ENCODE measurements around the gene SCAF4. TPM values are rescaled to one million over a fixed set of nuclear protein-coding genes. Genes with fewer than 3 reads are reported as not detected.

Gene SCAF4
- total RNA-seq, 1 donor from 2014 or later = 36.6 TPM

- intact Hi-C loops (cut with DNase I) = no loop called here
- DNase-seq (ENCODE audit: low spot score) (no peak), ATAC-seq (no peak)
Measured at GRCh38 chr21:31720330-31720729, 11.6 kb downstream of the SCAF4 start.

GRCh38 chr21:31716106-31716505 lies 15.8 kb downstream of the SCAF4 start:
- ATAC-seq (no peak), DNase-seq (ENCODE audit: low spot score) (no peak)
- intact Hi-C loops (cut with DNase I) = no loop called here

DNA sequence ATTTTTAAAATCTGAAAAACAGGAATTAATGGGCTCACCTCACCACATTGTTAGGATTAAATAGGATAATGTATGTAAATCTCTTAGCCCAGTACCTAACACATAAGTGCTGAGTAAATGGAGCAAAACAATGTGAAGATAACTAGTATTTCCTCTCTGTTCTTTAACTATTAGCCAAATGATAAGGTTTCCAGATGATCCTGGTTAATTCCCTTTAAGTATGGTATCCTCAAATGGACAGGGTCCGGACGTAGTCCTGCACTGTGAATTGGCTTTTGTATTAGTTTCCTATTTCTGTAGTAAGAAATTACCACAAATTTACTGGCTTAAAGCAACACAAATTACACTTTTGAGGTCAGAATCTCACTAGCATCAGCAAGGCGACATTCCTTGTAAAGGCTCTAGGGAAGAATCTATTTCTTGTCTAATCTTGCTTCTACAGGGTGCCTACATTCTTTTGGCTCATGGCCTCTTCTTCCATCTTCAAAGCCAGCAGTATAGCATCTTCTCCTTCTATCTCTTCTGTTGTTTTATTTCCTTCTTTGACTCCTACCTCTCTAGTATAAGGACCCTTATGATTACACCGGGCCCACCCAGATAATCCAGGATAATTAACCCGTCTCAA lies 17.1 kb downstream of the SCAF4 start:
- DNase-seq (ENCODE audit: low spot score) (no peak), ATAC-seq (no peak)
- intact Hi-C loops (cut with DNase I) = no loop called here

- intact Hi-C loops (cut with DNase I) = no loop called here
- DNase-seq (ENCODE audit: low spot score) (no peak), ATAC-seq (no peak)
Measured at GRCh38 chr21:31713973-31714740, 17.8 kb downstream of the SCAF4 start.

GRCh38 chr21:31713115-31713514 lies 18.8 kb downstream of the SCAF4 start:
- intact Hi-C loops (cut with DNase I) = no loop called here

GRCh38 chr21:31711745-31712285 lies 20.1 kb downstream of the SCAF4 start:
- no peak for DNase-seq (ENCODE audit: low spot score)
- no peak for ATAC-seq
- intact Hi-C loops (cut with DNase I) = no loop called here

More at GRCh38 chr21:31713115-31713514, 18.8 kb downstream of the SCAF4 start:
- DNase-seq (ENCODE audit: low spot score) = no peak
- ATAC-seq = no peak

DNA sequence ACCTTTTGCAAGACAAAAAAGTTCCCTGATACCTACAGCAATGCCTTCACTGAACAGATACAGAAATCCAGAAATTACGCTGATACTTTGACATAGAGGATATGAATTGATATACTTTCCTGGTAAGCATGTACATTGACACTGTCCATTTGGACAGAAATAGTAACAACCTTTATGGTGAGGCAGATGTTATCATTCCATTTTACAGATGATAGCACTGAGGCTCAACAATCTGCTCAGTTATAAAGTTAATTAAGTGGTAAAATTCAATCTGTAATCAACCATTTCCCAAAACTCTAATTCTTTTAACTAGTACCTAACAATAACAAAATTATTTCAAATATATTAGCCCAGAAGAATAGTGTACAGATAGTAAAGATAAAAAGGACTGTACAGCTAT lies 20.6 kb downstream of the SCAF4 start:
- ATAC-seq (no peak), DNase-seq (ENCODE audit: low spot score) (no peak)
- intact Hi-C loops (cut with DNase I) = no loop called here

GRCh38 chr21:31710586-31710985 lies 21.3 kb downstream of the SCAF4 start:
- intact Hi-C loops (cut with DNase I) = no loop called here
- ATAC-seq = no peak
- DNase-seq (ENCODE audit: low spot score) = no peak

GRCh38 chr21:31708541-31708940 lies 23.4 kb downstream of the SCAF4 start:
- DNase-seq (ENCODE audit: low spot score) (no peak), ATAC-seq (no peak)
- intact Hi-C loops (cut with DNase I) = no loop called here

- ATAC-seq (no peak), DNase-seq (ENCODE audit: low spot score) (no peak)
- intact Hi-C loops (cut with DNase I) = no loop called here
Measured at GRCh38 chr21:31707499-31707898, 24.4 kb downstream of the SCAF4 start.

- no peak for DNase-seq (ENCODE audit: low spot score)
- no peak for ATAC-seq
- intact Hi-C loops (cut with DNase I) = no loop called here
Measured at GRCh38 chr21:31706562-31706961, 25.4 kb downstream of the SCAF4 start.

GRCh38 chr21:31700040-31700439 lies 31.9 kb downstream of the SCAF4 start:
- no peak for DNase-seq (ENCODE audit: low spot score)
- ATAC-seq = no peak
- intact Hi-C loops (cut with DNase I) = no loop called here

DNA sequence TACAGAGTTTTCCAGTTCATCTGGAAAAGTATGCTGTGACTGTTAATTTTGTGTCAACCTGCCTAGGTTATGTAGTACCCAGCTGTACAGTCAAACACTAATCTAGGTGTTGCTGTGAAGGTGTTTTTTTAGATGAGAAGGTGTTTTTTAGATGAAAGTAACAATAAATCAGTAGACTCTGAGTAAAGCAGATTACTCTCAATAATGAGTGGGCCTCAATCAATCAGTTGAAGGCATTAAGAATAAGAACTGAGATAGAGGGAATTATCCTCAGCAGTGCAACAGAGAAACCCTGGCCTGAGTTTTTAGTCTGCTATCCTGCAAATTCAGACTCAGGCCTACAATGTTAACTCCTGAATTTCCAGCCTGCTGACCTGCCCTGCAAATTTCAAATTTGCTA lies 33.5 kb downstream of the SCAF4 start:
- ATAC-seq (no peak), DNase-seq (ENCODE audit: low spot score) (no peak)
- intact Hi-C loops (cut with DNase I) = no loop called here

GRCh38 chr21:31696424-31696823 lies 35.5 kb downstream of the SCAF4 start:
- no peak for ATAC-seq
- intact Hi-C loops (cut with DNase I) = no loop called here
- no peak for DNase-seq (ENCODE audit: low spot score)

DNA sequence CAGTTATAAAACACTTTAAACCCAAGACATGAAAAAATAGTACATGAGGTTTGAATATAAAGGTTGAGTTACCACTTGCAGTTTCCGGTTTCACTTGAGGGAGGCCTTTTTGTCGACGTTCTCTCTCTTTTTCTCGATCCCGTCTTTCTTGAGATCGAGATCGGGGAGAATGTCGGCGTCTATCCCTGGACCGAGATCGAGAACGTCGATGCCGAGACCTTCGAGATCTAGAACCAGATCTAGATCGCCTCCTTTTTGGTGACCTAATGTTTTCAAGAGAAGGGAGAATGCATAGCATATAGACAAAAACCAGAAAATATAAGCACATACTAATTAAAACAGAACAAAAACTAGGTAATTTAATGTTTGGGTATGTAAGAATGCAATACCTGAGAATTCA lies 38.7 kb downstream of the SCAF4 start:
- no peak for ATAC-seq
- intact Hi-C loops (cut with DNase I) = no loop called here
- DNase-seq (ENCODE audit: low spot score) = no peak

DNA sequence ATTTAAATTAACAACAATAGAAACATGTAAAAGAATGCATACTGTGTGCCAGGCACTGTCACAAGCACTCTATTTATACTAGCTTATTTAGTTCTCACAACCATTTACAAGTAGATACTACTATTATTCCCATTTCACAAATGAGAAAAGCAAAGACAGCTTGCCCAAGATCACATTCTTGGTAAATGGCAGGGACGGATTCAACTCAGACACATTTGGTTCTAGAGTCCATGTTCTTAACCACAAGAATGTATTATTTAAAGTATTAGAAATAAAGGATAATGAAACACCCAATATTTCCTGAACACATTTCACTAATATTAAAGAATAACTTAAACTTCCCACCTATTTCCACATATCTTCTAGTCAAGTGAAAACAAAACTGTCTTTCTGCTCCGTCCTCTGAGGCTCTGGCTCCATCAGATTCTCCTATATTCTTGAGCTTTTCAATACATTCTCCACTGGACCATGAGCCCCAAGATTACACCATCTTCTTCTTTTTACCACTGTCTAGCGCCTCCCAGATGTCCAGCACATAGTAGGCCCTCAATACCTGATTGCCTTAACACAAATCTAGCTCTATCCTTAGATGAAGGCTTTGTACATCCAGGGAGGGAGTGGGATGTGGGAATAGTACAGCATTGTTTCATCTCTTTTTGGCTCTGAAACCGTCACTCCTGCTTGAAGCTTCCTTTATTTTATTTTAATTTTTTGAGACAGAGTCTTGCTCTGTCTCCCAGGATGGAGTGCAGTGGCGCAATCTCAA lies 43.1 kb downstream of the SCAF4 start:
- intact Hi-C loops (cut with DNase I) = no loop called here
- DNase-seq (ENCODE audit: low spot score) (no peak), ATAC-seq (no peak)

GRCh38 chr21:31687108-31687507 lies 44.8 kb downstream of the SCAF4 start:
- intact Hi-C loops (cut with DNase I) = no loop called here
- ATAC-seq (no peak), DNase-seq (ENCODE audit: low spot score) (no peak)

- ATAC-seq = no peak
- intact Hi-C loops (cut with DNase I) = no loop called here
Measured at GRCh38 chr21:31686272-31686915, 45.5 kb downstream of the SCAF4 start.

GRCh38 chr21:31684918-31685317 lies 47.0 kb downstream of the SCAF4 start:
- intact Hi-C loops (cut with DNase I) = no loop called here
- ATAC-seq = no peak
- no peak for DNase-seq (ENCODE audit: low spot score)

More at GRCh38 chr21:31686272-31686915, 45.5 kb downstream of the SCAF4 start:
- DNase-seq (ENCODE audit: low spot score) = no peak
